Activated naive CD4-positive, alpha-beta T cell treated with anti-CD3 and anti-CD28 coated beads, Interleukin-2, amount 50 U/mL, for 72 hours (primary cell): ENCODE data around the gene ZNF808. TPM values are rescaled to one million over a fixed set of nuclear protein-coding genes. Genes with fewer than 3 reads are reported as not detected.
"Not testable (repeated sequence)": the region's sequence is repeated elsewhere in the genome, so short reads cannot be mapped to it uniquely, and the experiment has no call there.

ENCODE experiments used
- ATAC-seq, 2 donors: fragments of 150-1000 bp; cut with Tn5 transposase; 2 replicates each; pipeline ENCODE4 v1.10.0; 2021; ENCODE audit warnings: mild to moderate bottlenecking in 2 of 2, moderate library complexity in 2 of 2
- DNase-seq, 2 donors: peaks; one replicate each; pipeline ENCODE4 v3.0.0; 2021 to 2022; ENCODE audit warnings: low spot score in 2 of 2
- H3K27ac Mint-ChIP-seq, 2 donors: one replicate each; pipeline ENCODE4 v1.8.0; 2022; ENCODE audit warnings: mild to moderate bottlenecking in 2 of 2, mixed read lengths in 2 of 2
- H3K36me3 Mint-ChIP-seq, 2 donors: one replicate each; pipeline ENCODE4 v1.8.0; 2022; ENCODE audit warnings: mixed read lengths in 2 of 2
- H3K9me3 Mint-ChIP-seq, 2 donors: one replicate each; pipeline ENCODE4 v1.8.0; 2022; ENCODE audit warnings: mixed read lengths in 2 of 2
- total RNA-seq, 2 donors: library from RNA; stranded (reverse); gene quantifications; one replicate each; pipeline ENCODE4 v1.2.3, GENCODE V29; 2022

Gene ZNF808
- total RNA-seq, 2 donors from 2014 or later, result 22.5 to 32.7 TPM

GRCh38 chr19:52524086-52524485 lies 3.4 kb upstream of the ZNF808 start:
- no peak for ATAC-seq
- H3K9me3 Mint-ChIP-seq, result peaks cover 24 to 46% of the 10 kb centered on the region in 2 donors
- no peak overlapping the region for H3K27ac Mint-ChIP-seq
- H3K36me3 Mint-ChIP-seq, result peaks cover 38 to 49% of the 10 kb centered on the region in 2 donors
- no peak for DNase-seq

GRCh38 chr19:52527956-52528351 lies 486 bp downstream of the ZNF808 start:
- DNase-seq (no peak), ATAC-seq (no peak)
- Mint-ChIP-seq H3K9me3 (peaks cover 9 to 19% of the 10 kb centered on the region in 2 donors), H3K27ac (peak overlapping the region; percentile 94 to 99), H3K36me3 (peaks cover 16 to 47% of the 10 kb centered on the region in 2 donors)

- Mint-ChIP-seq H3K27ac (no peak overlapping the region), H3K9me3 (peaks cover 7 to 11% of the 10 kb centered on the region in 2 donors), H3K36me3 (peaks cover 35 to 75% of the 10 kb centered on the region in 2 donors)
- ATAC-seq (no peak), DNase-seq (no peak)
Observed at GRCh38 chr19:52532480-52532879, 5.0 kb downstream of the ZNF808 start.

- Mint-ChIP-seq H3K36me3 (peaks cover 31 to 70% of the 10 kb centered on the region in 2 donors), H3K27ac (no peak overlapping the region), H3K9me3 (peaks cover 0 to 9% of the 10 kb centered on the region in 2 donors)
- DNase-seq (no peak), ATAC-seq (no peak)
Observed at GRCh38 chr19:52533901-52534300, 6.4 kb downstream of the ZNF808 start.

- Mint-ChIP-seq H3K27ac (peak overlapping the region; percentile 87 to 90), H3K36me3 (peaks cover 29 to 68% of the 10 kb centered on the region in 2 donors)
- peak in 1 of 2 donors; percentile 56 for DNase-seq
- H3K9me3 Mint-ChIP-seq, result not testable (repeated sequence)
- ATAC-seq, result peak; percentile 11
Observed at GRCh38 chr19:52535385-52535770, 7.9 kb downstream of the ZNF808 start.

- H3K36me3 Mint-ChIP-seq, result peaks cover 32 to 68% of the 10 kb centered on the region in 2 donors
- peak; percentile 92 to 97 for ATAC-seq
- H3K27ac Mint-ChIP-seq, result peak overlapping the region; percentile 76 to 87
Observed at GRCh38 chr19:52535771-52536447, 8.4 kb downstream of the ZNF808 start.

GRCh38 chr19:52536448-52536800 lies 9.0 kb downstream of the ZNF808 start:
- Mint-ChIP-seq H3K27ac (peak overlapping the region; percentile 66 to 87), H3K9me3 (peaks cover 0 to 5% of the 10 kb centered on the region in 2 donors), H3K36me3 (peaks cover 35 to 70% of the 10 kb centered on the region in 2 donors)
- peak; percentile 55 to 67 for ATAC-seq
- peak; percentile 44 to 75 for DNase-seq

More at GRCh38 chr19:52535771-52536447, 8.4 kb downstream of the ZNF808 start:
- peak; percentile 82 to 87 for DNase-seq
- H3K9me3 Mint-ChIP-seq, result peaks cover 0 to 5% of the 10 kb centered on the region in 2 donors

GRCh38 chr19:52538815-52539214 lies 11.3 kb downstream of the ZNF808 start:
- not testable (repeated sequence) for DNase-seq, ATAC-seq, H3K27ac Mint-ChIP-seq
- H3K36me3 Mint-ChIP-seq, result peaks cover 58 to 77% of the 10 kb centered on the region in 2 donors
- peaks cover 6 to 17% of the 10 kb centered on the region in 2 donors for H3K9me3 Mint-ChIP-seq

- H3K27ac Mint-ChIP-seq, ATAC-seq, DNase-seq: not testable (repeated sequence)
- peaks cover 58 to 79% of the 10 kb centered on the region in 2 donors for H3K36me3 Mint-ChIP-seq
- peaks cover 6 to 17% of the 10 kb centered on the region in 2 donors for H3K9me3 Mint-ChIP-seq
Observed at GRCh38 chr19:52541176-52541575, 13.7 kb downstream of the ZNF808 start.

- no peak for ATAC-seq
- no peak for DNase-seq
- peaks cover 58 to 79% of the 10 kb centered on the region in 2 donors for H3K36me3 Mint-ChIP-seq
- no peak overlapping the region for H3K27ac Mint-ChIP-seq
- H3K9me3 Mint-ChIP-seq, result peaks cover 6 to 17% of the 10 kb centered on the region in 2 donors
Observed at GRCh38 chr19:52541608-52542007, 14.1 kb downstream of the ZNF808 start.

- H3K9me3 Mint-ChIP-seq, result peaks cover 6 to 17% of the 10 kb centered on the region in 2 donors
- not testable (repeated sequence) for DNase-seq
Observed at GRCh38 chr19:52542541-52542940, 15.1 kb downstream of the ZNF808 start.

GRCh38 chr19:52542984-52543664 lies 15.7 kb downstream of the ZNF808 start:
- Mint-ChIP-seq H3K36me3 (peaks cover 61 to 80% of the 10 kb centered on the region in 2 donors), H3K9me3 (peaks cover 6 to 17% of the 10 kb centered on the region in 2 donors), H3K27ac (peak overlapping the region in 1 of 2 donors; percentile 78)
- DNase-seq, result peak; percentile 15 to 55
- ATAC-seq, result peak; percentile 98 to 100

More at GRCh38 chr19:52542541-52542940, 15.1 kb downstream of the ZNF808 start:
- not testable (repeated sequence) for ATAC-seq
- peak overlapping the region in 1 of 2 donors; percentile 78 for H3K27ac Mint-ChIP-seq
- H3K36me3 Mint-ChIP-seq, result peaks cover 56 to 75% of the 10 kb centered on the region in 2 donors

GRCh38 chr19:52554216-52554971 lies 26.9 kb downstream of the ZNF808 start:
- DNase-seq (no peak), ATAC-seq (no peak)
- peaks cover 34 to 48% of the 10 kb centered on the region in 2 donors for H3K9me3 Mint-ChIP-seq
- peaks cover 82 to 90% of the 10 kb centered on the region in 2 donors for H3K36me3 Mint-ChIP-seq
- no peak overlapping the region for H3K27ac Mint-ChIP-seq

GRCh38 chr19:52557231-52557995 lies 29.9 kb downstream of the ZNF808 start:
- Mint-ChIP-seq H3K9me3 (peaks cover 37 to 59% of the 10 kb centered on the region in 2 donors), H3K36me3 (peaks cover 80 to 88% of the 10 kb centered on the region in 2 donors), H3K27ac (no peak overlapping the region)
- DNase-seq (no peak), ATAC-seq (no peak)

- peaks cover 38 to 59% of the 10 kb centered on the region in 2 donors for H3K9me3 Mint-ChIP-seq
- H3K36me3 Mint-ChIP-seq, result peaks cover 77 to 88% of the 10 kb centered on the region in 2 donors
- not testable (repeated sequence) for ATAC-seq, DNase-seq, H3K27ac Mint-ChIP-seq
Observed at GRCh38 chr19:52558732-52559445, 31.4 kb downstream of the ZNF808 start.
